NOMO-1 treated with dmso at 0.1 percent for 144 hours (cell line): ENCODE measurements around the gene SRMS.

Experiments used
- DNase-seq: peaks from one replicate; lab custom pipeline; 2025; ENCODE audit not compliant: unreplicated experiment; lab: John Stamatoyannopoulos, UW

SRMS gene

GRCh38 chr20:63503524-63503923 lies 44.0 kb downstream of the SRMS start:
- no peak for DNase-seq

- no peak for DNase-seq
These were observed 44.8 kb downstream of the SRMS start for GRCh38 chr20:63502671-63503172.

DNA sequence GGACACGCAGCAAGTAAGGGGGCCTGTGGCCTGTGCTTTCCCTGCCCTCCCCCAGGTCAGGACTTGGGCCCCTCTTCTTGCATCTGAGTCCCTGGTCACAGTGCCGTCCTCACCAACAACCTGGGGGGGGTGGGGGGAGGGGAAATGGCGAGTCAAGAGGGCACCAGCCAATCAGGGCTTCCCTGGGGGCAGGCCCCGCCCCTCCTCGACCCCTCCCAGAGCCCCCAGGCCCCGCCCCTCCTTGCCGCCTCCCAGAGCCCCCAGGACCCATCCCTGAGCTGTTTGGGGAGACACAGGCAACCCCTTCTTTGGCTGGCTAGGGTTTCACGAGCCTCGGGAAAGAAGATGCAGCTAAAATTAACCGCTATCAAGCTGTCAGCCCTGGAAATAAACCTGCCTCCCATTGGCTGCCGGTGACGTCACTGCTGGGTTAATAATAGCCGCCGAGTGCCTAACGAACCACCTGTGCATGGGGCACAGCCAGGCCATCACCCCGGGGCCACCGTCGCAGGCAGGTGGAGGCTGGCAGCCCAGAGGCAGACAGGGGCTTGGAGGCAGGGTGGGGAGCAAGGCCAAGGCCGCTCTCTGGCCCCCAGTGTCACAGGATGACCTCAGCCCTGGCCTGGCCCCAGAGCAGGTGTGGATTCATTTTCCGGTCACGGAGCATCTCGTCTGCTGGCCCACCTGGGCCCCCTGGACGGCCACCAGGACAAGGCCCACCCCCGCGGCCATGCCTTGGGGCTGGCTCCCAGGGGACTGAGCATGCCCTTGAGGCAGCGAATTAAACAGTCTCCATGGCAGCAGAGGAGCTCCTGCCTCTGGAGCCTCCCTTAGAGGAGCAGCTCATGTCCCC lies 45.5 kb downstream of the SRMS start:
- DNase-seq: no peak

GRCh38 chr20:63500902-63501817 lies 46.4 kb downstream of the SRMS start:
- no peak for DNase-seq

GRCh38 chr20:63500151-63500901 lies 47.2 kb downstream of the SRMS start:
- no peak for DNase-seq

DNA sequence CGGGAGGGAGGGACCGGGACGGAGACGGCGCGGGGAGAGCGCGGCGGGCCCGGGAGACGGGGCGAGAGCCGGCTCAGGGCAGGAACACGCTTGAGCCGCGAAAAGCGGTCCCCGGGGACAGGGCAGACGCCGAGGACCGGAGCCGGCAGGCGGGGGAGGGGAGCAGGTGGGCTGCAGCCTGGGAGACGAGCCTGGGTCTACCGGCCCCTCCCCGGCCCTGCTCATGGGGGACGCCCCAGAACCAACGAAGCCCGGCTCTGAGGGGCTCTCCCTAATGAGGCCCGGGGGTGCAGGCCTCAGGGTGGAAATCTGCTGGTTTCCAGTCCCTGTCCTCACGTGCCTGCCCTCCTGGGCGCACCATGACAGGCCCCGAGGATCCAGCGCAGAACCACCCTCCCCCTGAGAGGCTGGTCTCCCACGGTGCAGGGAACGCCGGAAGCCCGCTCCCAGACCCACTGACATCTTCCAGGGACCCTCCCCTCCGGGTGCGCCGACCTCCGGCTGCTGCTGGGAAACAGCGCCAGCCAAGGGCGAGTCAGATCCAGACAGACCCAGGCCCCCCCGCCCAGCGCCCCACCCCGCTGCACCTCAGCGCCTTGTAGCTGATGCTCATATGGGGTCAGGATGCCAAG lies 48.1 kb downstream of the SRMS start:
- DNase-seq: no peak

DNA sequence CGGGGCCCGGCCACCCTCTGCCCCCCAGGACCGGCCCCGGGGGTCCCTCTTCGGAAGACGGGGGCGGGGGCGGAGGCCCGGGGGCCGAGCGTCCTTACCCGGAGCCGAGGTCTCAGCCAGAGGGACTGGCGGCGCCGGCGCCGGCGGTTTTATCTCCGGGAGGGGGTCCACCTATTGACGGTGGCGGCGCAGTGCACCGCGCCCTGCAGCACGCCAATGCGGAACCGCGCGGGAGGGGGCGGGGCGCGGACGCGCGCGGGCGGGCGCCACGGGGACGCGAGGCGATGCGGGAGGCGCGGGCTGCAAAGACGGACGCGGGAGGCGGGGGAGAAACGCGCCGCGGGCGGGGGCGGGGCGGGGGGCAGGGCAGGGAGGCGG lies 48.6 kb downstream of the SRMS start, which contains the start of gene EEF1A2:
Gene EEF1A2 (minus strand): TSS at position 124 of the 378 bp plus-strand sequence. CDS start 1,320 bp downstream, outside the sequence.
- DNase-seq: no peak

DNA sequence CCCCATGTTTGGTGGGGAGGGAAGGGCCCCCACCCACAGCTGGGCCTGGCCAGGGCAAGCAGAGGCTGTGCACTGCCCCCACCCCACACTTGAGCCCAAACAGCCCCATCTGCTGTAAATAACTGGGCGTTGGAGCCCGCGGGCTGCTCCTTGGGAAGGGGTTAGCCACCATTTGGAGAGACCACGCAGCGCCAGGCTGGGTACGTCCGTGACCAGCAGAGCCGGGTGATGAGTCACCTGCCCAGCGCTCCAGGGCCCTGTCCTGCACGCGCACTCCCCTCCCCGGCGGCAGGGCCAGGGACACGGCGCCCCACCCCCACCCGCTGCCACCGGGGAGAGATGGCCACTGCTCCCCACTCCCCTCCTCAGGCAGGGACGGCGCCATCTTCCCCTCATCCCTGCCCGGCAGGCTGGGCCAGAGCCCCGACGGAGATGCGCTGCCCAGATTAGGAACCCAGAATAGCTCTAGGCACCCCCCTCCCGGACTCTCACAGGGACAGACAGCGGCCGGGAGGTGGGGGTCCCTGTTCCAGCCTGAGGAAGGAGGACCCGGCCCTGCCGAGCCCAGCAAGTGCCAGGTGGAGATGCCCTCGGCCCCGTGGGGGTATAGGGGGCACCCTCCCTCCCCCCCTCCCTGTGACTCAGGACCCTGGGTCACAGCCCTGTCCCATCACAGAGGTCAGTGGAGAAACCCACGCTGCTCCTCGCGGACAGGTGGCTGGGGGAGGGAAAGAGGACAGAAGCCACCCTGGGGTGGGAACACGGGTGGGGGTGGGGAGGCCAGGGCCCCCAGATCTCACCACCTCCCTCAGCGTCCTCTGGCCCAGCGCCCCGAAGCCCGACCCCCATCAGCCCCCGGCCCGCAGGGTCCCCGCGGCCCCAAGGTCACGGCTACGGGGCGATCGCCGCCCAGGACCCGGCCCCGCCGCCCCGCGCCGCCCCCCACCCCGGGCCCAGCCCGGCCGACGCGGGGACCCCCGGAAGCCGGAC lies 49.3 kb downstream of the SRMS start:
- DNase-seq: no peak

DNA sequence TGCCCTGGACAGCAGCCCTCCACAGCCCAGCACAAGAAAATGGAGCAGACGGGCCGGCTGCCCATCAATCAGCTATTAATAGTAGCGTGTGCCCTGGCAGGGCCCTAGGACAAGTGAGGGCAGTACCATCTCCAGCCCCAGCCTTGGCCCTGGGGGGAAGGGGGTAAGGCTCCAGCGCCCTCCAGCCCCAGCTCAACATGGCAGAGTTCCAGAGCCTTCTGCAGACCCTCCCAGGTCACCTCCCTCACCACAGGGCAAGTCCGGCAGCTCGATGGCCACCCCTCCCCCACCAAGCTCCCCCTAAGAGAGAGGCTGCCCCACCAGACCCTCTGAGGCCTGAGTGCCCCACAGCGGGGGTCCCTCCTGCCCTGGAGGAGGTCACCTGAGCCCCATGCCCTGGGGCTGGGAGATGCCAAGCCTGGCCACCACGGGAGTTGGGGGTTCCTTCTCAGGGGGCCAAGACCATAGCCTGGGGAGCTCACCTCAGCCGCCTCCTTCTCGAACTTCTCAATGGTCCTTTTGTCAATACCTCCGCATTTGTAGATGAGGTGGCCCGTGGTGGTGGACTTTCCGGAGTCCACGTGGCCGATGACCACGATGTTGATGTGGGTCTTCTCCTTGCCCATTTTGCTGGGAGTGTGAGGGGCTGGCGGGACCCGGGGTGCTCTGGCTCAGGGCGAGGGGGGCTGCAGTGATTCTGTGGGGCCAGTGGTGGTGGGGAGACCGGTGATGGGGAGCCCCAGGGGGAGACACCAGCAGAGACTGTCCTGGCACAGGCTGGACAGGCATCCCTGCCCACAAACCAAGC lies 50.2 kb downstream of the SRMS start:
- DNase-seq: no peak

- DNase-seq: no peak
These were observed 50.9 kb downstream of the SRMS start for GRCh38 chr20:63496596-63497120.

DNA sequence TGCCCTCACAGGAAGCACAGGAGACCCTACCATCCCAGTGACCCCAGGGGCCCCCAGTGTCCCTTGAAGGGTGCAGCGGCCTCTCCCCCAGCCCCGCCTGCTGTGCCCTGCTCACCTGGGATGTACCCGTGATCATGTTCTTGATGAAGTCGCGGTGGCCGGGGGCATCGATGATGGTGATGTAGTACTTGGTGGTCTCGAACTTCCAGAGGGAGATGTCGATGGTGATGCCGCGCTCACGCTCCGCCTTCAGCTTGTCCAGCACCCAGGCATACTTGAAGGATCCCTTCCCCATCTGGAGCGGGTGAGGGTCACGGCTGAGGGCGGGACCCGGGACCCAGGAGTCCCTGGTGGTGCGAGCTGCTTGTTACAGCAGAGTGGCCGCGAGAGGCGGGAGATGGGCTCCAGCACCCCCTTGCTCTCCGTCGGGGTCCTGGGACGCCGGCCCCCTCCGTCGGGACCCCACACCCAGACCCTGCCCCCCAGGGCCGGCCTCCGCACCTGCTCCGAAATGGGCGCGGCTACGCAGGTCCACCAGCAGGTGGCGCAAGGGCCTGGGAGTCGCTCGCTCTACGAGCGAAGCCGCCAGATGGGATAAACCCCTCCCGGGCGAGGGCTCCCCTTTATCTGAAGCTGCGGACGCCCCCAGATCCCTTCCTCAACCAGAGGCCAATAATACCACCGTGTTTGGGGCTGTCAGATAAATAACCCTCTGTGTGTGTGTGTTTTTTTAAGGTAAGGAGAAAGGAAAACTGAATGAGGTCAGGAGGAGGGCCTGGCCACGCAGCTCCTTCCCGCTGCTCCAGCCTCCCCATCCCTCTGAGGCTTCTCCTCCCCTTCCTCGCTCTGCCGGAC lies 51.6 kb downstream of the SRMS start:
- no peak for DNase-seq

- no peak for DNase-seq
These were observed 52.3 kb downstream of the SRMS start for GRCh38 chr20:63495167-63495720.

DNA sequence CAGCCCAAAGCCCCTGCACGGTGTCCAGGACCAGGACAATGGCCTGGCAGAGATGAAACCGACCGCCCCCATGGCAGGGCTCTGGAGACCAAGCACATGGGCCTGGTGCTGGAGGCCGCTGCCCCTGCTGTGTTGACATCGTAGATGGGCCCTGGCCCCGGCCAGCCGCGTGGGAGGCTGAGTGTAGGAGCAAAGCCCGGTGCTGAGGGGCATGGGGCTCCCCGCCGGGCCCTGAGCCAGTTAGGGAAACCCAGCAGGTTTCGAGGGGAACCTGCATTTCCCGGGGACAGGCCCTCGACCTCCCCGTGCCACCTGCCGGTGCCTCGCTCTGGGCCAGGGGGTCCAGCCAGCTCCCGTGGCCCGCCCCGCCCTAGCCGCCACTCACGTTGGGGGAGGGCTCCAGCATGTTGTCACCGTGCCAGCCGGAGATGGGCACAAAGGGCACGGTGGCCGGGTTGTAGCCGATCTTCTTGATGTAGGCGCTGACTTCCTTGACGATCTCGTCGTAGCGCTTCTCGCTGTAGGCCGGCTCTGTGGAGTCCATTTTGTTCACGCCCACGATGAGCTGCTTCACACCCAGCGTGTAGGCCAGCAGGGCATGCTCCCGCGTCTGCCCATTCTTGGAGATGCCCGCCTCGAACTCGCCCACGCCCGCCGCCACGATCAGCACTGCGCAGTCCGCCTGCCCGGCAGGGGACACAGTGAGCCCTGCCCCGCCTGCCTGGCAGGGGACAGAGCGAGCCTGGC lies 53.0 kb downstream of the SRMS start:
- no peak for DNase-seq

DNA sequence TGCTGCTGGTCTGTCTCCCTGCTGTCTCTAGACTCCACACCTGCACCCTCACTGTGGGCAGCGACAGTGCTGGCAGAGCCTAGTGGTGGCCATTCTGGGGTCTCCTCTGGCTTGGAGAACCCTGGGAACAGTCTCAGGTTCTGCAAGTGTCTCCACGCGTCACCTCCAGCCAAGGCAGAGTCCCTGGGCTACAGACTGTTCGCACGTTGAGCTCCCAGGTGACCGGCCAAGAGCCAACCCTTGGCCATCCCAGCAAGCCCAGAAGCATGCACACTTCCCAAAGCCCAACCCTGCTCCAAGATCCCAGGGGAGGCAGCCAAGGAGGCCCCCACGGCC lies 53.5 kb downstream of the SRMS start:
- no peak for DNase-seq

GRCh38 chr20:63493563-63494020 lies 54.0 kb downstream of the SRMS start:
- no peak for DNase-seq

DNA sequence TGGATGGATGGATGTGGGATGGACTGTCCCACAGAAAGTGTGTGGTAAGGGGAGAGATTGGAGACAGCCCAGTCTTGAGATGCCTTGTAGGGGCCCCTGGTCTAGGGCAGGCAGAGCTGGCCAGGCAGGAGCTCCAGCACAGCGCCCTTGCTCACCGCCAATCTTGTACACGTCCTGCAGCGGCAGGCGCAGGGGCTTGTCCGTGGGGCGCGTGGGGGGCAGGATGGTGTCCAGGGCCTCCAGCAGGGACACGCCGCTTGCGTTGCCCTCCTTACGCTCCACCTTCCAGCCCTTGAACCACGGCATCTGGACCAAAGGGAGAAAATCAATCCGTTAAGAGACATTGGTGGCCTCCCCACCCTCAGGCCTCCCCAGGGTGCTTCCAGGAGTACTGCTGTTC lies 54.6 kb downstream of the SRMS start:
- DNase-seq: no peak
